ENCODE results near the gene TMOD1.
"Not testable (repeated sequence)": the region's sequence is repeated elsewhere in the genome, so short reads cannot be mapped to it uniquely, and the experiment has no call there.

Gene TMOD1

DNA sequence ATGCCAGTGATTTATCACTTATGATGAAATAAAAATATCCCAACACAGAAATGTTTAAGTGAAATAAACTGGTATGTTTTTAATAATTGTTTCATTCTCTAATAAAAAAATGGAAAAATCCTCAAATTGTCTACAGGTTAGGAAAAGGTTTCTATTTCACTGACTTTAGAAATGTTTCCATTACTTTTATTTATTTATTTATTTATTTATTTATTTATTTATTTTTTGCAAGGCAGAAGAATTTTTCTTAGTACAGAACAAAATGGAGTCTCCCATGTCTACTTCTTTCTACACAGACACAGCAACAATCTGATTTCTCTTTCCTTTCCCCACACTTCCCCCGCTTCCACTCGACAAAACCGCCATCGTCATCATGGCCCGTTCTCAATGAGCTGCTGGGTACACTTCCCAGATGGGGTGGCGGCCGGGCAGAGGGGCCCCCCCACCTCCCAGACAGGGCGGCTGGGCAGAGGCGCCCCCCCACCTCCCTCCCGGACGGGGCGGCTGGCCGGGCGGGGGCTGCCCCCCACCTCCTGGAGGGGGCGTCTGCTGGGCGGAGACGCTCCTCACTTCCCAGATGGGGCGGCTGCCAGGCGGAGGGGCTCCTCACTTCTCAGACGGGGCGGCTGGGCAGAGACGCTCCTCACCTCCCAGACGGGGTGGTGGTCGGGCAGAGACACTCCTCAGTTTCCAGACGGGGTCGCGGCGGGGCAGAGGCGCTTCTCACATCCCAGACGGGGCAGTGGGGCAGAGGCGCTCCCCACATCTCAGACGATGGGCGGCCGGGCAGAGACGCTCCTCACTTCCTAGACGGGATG lies 3.7 kb upstream of the TMOD1 start:
- DNase-seq (ENCODE audit: low read depth in 3 of 3, low spot score in 1 of 3): not testable (repeated sequence)

DNA sequence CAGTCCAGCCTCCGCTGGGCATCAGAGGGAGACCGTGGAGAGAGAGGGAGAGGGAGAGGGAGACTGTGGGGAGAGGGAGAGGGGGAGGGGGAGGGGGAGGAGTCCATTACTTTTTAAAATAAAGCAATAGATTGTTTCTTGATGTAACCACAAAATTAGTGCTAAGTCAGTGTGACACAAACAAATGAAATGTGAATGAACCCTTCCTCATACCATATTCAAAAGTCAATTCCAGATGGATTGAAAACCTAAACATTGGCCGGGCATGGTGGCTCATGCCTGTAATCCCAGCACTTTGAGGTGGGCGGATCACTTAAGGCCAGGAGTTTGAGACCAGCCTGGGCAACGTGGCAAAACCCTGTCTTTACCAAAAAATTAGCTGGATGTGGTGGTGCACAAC lies 2.6 kb upstream of the TMOD1 start:
- DNase-seq (ENCODE audit: low read depth in 3 of 3, low spot score in 1 of 3): not testable (repeated sequence)

GRCh38 chr9:97500263-97500662 lies 1.2 kb upstream of the TMOD1 start:
- no peak for DNase-seq (ENCODE audit: low read depth in 3 of 3, low spot score in 1 of 3)

GRCh38 chr9:97500765-97501176 lies 695 bp upstream of the TMOD1 start:
- no peak for DNase-seq (ENCODE audit: low read depth in 3 of 3, low spot score in 1 of 3)

DNA sequence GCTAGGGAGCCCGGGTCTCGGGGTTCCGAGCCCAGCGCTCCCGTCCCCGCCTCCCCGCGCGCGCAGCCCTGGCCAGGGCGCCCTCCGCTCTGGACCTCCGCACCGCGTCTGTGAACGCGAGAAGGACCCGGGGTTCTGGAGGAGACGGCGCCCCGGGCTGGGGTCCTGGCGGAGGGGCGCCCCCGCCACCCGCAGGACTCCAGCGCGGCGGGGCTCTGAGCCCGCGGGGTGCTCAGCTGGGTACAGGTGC lies 431 bp downstream of the TMOD1 start:
- no peak for DNase-seq (ENCODE audit: low read depth in 3 of 3, low spot score in 1 of 3)

DNA sequence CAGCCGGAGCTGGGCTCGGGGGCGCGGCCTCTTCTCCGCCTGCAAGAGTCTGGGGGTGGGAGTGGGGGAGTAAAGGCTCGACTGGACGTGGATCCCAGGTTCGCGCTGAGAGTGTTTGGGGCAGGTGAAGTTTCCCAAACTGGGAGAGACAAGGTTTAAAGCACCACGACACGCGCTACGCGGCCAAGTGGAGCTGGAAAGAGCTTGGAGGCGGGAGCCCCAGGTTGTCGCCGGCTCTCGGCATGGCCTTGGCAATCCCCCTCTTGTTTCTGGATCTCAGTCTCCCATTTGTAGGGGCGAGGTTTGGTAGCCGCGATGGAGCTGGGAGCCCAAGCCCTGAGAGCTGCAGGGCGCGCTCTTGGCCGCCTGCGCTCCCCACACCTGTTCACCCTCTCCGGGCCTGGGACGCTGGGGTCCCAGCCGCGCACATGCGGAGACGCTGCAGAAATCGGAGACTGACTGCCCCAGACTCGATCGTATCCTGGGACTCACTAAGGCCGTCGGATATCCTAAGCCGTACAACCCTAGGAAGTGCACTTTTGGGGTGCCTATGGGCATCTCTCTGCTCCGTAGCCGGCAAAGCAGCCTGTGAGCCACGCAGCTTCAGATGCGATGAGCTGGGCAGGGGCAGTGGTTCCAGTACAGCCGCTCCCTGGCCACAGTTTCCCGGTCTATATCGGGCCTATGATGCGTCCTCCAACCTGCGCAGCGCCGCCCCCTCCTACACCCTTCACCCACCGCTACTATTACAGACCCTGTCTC lies 937 bp downstream of the TMOD1 start:
- no peak for DNase-seq (ENCODE audit: low read depth in 3 of 3, low spot score in 1 of 3)

GRCh38 chr9:97502984-97503861 lies 1.8 kb downstream of the TMOD1 start:
- DNase-seq (ENCODE audit: low read depth in 3 of 3, low spot score in 1 of 3): no peak

GRCh38 chr9:97503862-97504210 lies 2.4 kb downstream of the TMOD1 start:
- no peak for DNase-seq (ENCODE audit: low read depth in 3 of 3, low spot score in 1 of 3)

DNA sequence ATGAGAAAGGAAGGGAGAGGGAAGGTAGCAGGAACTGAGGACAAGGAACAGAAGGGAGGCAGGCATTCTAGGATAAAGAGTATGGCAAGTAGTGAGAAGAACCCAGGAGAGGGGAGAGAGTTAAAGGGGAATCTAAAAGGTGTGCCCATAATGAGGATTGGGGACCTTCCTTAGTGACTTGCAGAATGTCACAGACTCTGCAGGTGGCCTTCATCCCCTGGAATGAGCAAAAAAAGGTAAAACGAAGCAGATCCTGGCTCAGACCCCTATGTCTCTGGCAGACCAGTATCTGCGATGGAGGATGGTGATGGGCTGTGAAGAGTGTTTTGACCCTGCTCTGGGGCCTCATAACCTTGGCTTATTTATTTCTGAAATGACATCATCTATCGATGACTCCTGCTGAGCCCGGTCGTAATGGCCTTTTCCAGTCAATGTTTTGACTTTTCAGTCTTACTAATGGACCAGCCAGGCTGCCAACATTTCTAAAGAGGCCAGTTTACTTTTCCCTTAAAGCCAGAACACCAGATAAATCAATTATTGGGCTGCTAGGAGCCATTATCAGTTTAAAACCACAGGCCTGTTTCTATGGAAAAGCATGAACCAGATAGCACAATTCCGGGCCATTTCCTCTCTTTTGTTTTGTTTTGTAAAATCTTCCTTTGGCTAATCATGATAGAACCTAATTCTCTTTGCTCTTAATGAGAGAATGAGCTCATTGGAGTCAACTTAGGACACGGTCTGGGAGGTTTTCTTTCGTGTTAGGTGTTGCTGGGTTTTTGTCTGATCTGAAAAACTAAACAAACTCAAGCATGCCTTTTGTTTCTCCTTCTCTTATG lies 3.1 kb downstream of the TMOD1 start:
- no peak for DNase-seq (ENCODE audit: low read depth in 3 of 3, low spot score in 1 of 3)

DNA sequence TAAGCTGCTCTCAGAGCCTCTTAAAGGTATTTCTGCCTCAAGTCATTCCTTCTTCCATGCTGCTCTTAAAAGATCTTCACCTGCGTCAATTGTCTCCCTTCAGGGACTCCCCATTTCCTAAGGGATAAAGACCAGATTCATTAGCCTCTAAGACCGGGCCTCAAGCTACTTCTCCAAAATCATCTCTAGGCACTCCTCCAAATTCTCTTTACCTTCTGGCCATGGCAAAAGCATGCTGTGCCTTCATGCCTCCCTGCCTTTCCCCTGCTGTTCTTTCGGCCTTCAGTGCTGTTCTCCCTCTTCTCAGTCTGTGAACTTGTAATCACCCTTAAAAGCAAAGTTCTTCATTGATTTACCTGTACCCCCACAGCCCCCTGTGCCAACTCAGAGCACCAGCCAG lies 4.4 kb downstream of the TMOD1 start:
- DNase-seq (ENCODE audit: low read depth in 3 of 3, low spot score in 1 of 3): no peak

- no peak for DNase-seq (ENCODE audit: low read depth in 3 of 3, low spot score in 1 of 3)
Observed at GRCh38 chr9:97506306-97506705, 4.8 kb downstream of the TMOD1 start.

- no peak for DNase-seq (ENCODE audit: low read depth in 3 of 3, low spot score in 1 of 3)
Observed at GRCh38 chr9:97506787-97507186, 5.3 kb downstream of the TMOD1 start.

- DNase-seq (ENCODE audit: low read depth in 3 of 3, low spot score in 1 of 3): no peak
Observed at GRCh38 chr9:97507428-97507984, 6.0 kb downstream of the TMOD1 start.

- DNase-seq (ENCODE audit: low read depth in 3 of 3, low spot score in 1 of 3): no peak
Observed at GRCh38 chr9:97508852-97509251, 7.4 kb downstream of the TMOD1 start.

DNA sequence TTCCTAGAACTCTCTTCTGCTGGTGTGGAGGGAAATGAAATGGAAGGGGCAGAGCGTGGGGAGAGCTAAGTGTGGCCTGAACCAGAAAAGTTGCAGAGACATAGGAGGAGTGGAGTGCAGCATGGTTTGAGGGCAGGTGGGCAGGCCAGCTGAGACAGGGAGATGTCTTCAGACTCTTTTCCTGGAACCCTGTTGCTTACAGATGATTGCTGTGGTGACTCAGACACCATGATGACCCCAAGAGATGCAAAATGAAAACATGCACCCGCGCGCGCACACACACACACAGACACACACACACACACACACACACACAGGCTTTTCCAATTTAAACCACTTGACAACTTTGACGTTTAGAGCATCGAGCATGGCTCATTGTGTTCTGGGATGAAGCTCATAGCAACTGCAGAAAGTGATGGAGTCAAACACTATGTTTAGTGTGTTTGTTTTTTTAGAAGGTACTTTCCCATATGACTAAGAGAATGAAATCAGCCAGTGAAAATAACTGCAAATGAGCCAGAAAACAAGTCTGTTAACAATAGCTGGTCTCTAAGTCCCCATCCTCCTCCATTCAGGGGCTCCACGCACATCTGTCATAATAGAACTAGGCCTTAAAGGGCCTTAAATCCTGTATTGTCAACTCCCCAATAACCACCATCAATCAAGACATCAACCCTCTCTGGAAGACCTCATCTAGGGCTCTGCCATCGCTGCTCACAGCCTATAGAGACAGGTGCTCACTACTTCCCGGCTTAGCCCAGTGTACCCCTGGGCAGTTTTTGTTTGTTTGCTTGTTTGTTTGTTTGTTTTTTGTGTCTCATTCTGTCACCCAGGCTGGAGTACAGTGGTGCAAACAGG lies 9.6 kb downstream of the TMOD1 start:
- DNase-seq (ENCODE audit: low read depth in 3 of 3, low spot score in 1 of 3): no peak

GRCh38 chr9:97511655-97512427 lies 10.4 kb downstream of the TMOD1 start:
- no peak for DNase-seq (ENCODE audit: low read depth in 3 of 3, low spot score in 1 of 3)

DNA sequence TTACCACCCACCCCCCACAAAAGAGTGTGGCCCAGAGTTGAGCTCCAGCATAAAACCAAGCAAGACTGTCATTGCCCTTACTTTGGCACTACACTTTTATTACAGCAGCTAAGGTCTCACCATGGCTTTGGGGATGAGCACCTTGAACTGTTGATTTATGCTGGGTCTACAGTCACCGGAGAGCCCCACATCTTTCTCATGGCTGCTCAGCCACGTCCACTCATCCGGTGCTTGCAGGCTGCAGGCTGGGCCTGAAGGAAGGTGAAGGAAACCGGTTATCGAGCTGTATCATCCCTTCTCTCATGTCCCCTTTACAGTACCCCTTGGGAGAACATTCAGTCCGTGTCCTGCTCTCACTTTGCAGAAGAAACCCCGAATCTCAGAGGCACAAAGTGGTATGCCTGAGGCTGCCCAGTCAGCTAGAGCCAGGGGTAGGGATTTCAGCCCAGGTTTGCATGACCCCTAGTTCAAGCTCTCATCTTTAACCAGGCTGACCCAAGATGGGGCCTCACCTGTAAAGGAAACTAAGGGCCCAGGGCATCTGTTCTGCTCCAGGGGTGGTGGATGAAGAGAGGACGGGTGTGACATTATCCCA lies 11.6 kb downstream of the TMOD1 start:
- no peak for DNase-seq (ENCODE audit: low read depth in 3 of 3, low spot score in 1 of 3)

DNA sequence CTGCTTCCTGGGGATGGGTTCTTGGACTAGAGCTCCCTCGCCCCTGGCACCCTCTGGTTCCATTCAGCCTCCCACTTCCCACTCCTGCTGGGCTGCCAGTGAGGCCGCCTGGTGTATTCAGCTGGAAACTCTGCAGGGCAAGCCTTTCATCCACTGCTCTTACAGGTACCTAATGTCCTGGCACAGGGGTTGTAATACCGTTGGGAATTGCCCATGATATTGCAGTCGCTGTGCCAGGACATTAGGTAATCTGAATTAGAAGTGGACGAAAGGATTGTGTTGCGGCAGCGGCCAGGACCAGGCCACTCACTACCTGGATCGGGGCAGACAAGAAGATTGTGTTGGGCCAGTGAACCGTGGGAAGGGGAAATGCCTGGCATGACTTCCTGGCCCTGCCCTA lies 13.1 kb downstream of the TMOD1 start:
- DNase-seq (ENCODE audit: low read depth in 3 of 3, low spot score in 1 of 3): no peak

- DNase-seq (ENCODE audit: low read depth in 3 of 3, low spot score in 1 of 3): no peak
Observed at GRCh38 chr9:97515662-97516061, 14.2 kb downstream of the TMOD1 start.
